ENCODE data around the gene CD27.

CD27 gene

GRCh38 chr12:6434205-6435140 is 10.3 kb upstream of the CD27 start:
- no peak for TF ChIP-seq CTCF (IDR thresholded peaks at IDR 0.05; ENCODE audit: control insufficient read depth, insufficient read depth, low read depth, low read length, missing control alignments)
- H3K4me3 ChIP-seq (ENCODE audit: control insufficient read depth, low read depth, low read length), result no peak overlapping the region
- DNase-seq (ENCODE audit: low read depth), result no peak

GRCh38 chr12:6435961-6436715 is 8.6 kb upstream of the CD27 start:
- TF ChIP-seq CTCF (IDR thresholded peaks at IDR 0.05; ENCODE audit: control insufficient read depth, insufficient read depth, low read depth, low read length, missing control alignments), result no peak

GRCh38 chr12:6437586-6437985 is 7.2 kb upstream of the CD27 start:
- no peak overlapping the region for H3K4me3 ChIP-seq (ENCODE audit: control insufficient read depth, low read depth, low read length)
- no peak for DNase-seq (ENCODE audit: low read depth)
- no peak for TF ChIP-seq CTCF (IDR thresholded peaks at IDR 0.05; ENCODE audit: control insufficient read depth, insufficient read depth, low read depth, low read length, missing control alignments)

More at GRCh38 chr12:6435961-6436715, 8.6 kb upstream of the CD27 start:
- DNase-seq (ENCODE audit: low read depth), result no peak
- no peak overlapping the region for H3K4me3 ChIP-seq (ENCODE audit: control insufficient read depth, low read depth, low read length)

- no peak for DNase-seq (ENCODE audit: low read depth)
- H3K4me3 ChIP-seq (ENCODE audit: control insufficient read depth, low read depth, low read length), result no peak overlapping the region
- TF ChIP-seq CTCF (IDR thresholded peaks at IDR 0.05; ENCODE audit: control insufficient read depth, insufficient read depth, low read depth, low read length, missing control alignments), result no peak
Observed at GRCh38 chr12:6438345-6438744, 6.4 kb upstream of the CD27 start.

- no peak for DNase-seq (ENCODE audit: low read depth)
- no peak for TF ChIP-seq CTCF (IDR thresholded peaks at IDR 0.05; ENCODE audit: control insufficient read depth, insufficient read depth, low read depth, low read length, missing control alignments)
- no peak overlapping the region for H3K4me3 ChIP-seq (ENCODE audit: control insufficient read depth, low read depth, low read length)
Observed at GRCh38 chr12:6440391-6440790, 4.4 kb upstream of the CD27 start.

GRCh38 chr12:6442836-6443235 is 1.9 kb upstream of the CD27 start:
- no peak for TF ChIP-seq CTCF (IDR thresholded peaks at IDR 0.05; ENCODE audit: control insufficient read depth, insufficient read depth, low read depth, low read length, missing control alignments)
- H3K4me3 ChIP-seq (ENCODE audit: control insufficient read depth, low read depth, low read length), result no peak overlapping the region
- no peak for DNase-seq (ENCODE audit: low read depth)
